ENCODE results near the gene TMEM30A.

TMEM30A gene

DNA sequence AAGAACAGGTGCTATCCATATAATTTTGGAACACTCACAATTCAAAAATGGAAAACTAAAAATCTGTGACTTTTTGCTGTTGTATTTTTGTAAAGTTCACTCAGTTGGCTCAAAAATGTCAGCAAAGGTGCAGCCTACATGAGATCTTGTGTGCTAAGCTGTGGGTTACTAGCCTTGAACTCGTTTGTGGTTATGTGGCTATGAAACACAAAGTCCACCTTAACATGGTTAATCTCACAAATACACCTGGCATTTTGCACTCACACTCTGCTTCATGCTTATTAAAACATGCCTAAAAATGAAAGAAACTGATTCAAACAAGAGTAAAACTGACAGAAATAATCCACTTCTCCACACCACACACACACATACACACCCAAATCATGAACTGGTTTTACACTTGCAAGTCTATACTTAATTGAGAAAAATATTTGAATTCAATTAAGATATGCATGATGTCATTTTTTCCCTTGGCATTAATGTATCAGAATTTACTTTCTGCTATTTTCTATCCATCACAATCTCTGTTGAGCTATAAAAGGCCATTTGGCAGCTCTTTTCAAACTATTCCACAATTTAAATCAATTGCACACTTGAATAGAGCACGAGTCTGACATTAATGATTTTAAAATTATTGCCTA is 22.9 kb upstream of the TMEM30A start:
- Histone ChIP-seq H3K18ac (ENCODE audit: low read length) (no peak overlapping the region), H2BK15ac (replicated peaks; ENCODE audit: low read depth) (no peak overlapping the region), H2AK5ac (ENCODE audit: low read length) (no peak overlapping the region), H2BK5ac (ENCODE audit: low read length) (no peak overlapping the region), H3K36me3 (ENCODE audit: control insufficient read depth, insufficient read depth, low read length) (no peaks in the 10 kb centered on the region), H3K27me3 (ENCODE audit: insufficient read depth, low read length, poor library complexity) (no peaks in the 10 kb centered on the region), H2BK120ac (ENCODE audit: low read depth, low read length) (no peak overlapping the region), H3K4me1 (ENCODE audit: control insufficient read depth, low read depth, low read length) (no peaks in the 10 kb centered on the region), H3K4ac (ENCODE audit: low read depth, low read length) (no peak overlapping the region), H3K79me2 (ENCODE audit: control insufficient read depth, insufficient read depth, low read length) (no peaks in the 10 kb centered on the region), H3K4me2 (ENCODE audit: low read length) (no peak overlapping the region), H3K4me3 (ENCODE audit: low read length) (no peak overlapping the region), H3K9ac (ENCODE audit: low read length) (no peak overlapping the region), H3K56ac (ENCODE audit: low read length) (no peak overlapping the region), H4K5ac (ENCODE audit: low read length) (no peak overlapping the region), H4K8ac (ENCODE audit: low read depth, low read length) (no peak overlapping the region), H3K23ac (ENCODE audit: low read length) (no peak overlapping the region), H3K27ac (ENCODE audit: low read depth, low read length) (no peak overlapping the region), H3K79me1 (ENCODE audit: low read length) (no peaks in the 10 kb centered on the region)
- no peak for DNase-seq
- no CpG with 5 or more reads among the region's 2 CpGs for WGBS (ENCODE audit: extremely low coverage, insufficient coverage, low lambda C conversion rate)

- no peak overlapping the region for H4K5ac ChIP-seq (ENCODE audit: low read length)
- no peaks in the 10 kb centered on the region for H3K79me1 ChIP-seq (ENCODE audit: low read length)
- H4K8ac ChIP-seq (ENCODE audit: low read depth, low read length): no peak overlapping the region
- no peak overlapping the region for H3K4ac ChIP-seq (ENCODE audit: low read depth, low read length)
- no peak overlapping the region for H3K9ac ChIP-seq (ENCODE audit: low read length)
- no peak overlapping the region for H2AK5ac ChIP-seq (ENCODE audit: low read length)
- H3K79me2 ChIP-seq (ENCODE audit: control insufficient read depth, insufficient read depth, low read length): no peaks in the 10 kb centered on the region
- no CpG with 5 or more reads among the region's 3 CpGs for WGBS (ENCODE audit: extremely low coverage, insufficient coverage, low lambda C conversion rate)
- no peak overlapping the region for H3K27ac ChIP-seq (ENCODE audit: low read depth, low read length)
- no peak overlapping the region for H3K18ac ChIP-seq (ENCODE audit: low read length)
- no peaks in the 10 kb centered on the region for H3K4me1 ChIP-seq (ENCODE audit: control insufficient read depth, low read depth, low read length)
- no peak overlapping the region for H2BK5ac ChIP-seq (ENCODE audit: low read length)
- H3K23ac ChIP-seq (ENCODE audit: low read length): no peak overlapping the region
- no peak overlapping the region for H2BK15ac ChIP-seq (replicated peaks; ENCODE audit: low read depth)
- no peaks in the 10 kb centered on the region for H3K27me3 ChIP-seq (ENCODE audit: insufficient read depth, low read length, poor library complexity)
- H3K36me3 ChIP-seq (ENCODE audit: control insufficient read depth, insufficient read depth, low read length): no peaks in the 10 kb centered on the region
- no peak overlapping the region for H3K4me2 ChIP-seq (ENCODE audit: low read length)
- no peak overlapping the region for H3K56ac ChIP-seq (ENCODE audit: low read length)
- no peak for DNase-seq
- H2BK120ac ChIP-seq (ENCODE audit: low read depth, low read length): no peak overlapping the region
- H3K4me3 ChIP-seq (ENCODE audit: low read length): no peak overlapping the region
Observed at GRCh38 chr6:75306064-75306463, 21.5 kb upstream of the TMEM30A start.

DNA sequence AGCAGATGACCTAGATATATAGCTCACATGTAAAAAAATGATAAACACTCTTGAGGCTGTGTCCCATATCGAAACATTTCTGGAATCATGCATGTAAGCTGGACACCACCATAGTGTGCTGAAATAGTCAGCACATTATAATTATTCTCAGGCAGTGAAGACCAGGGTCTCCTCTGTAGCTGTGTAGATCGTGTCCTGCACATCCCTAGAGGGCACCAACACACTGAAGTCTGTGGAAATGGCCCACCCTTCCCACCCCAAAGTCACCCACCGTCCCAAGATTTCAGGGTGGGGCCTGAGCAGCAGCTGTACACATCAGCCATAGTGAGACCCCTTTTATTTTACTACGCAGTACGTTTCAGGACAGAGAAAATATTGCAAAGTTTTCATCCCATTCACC is 21.0 kb upstream of the TMEM30A start:
- Histone ChIP-seq H3K79me1 (ENCODE audit: low read length) (no peaks in the 10 kb centered on the region), H3K56ac (ENCODE audit: low read length) (no peak overlapping the region), H3K4ac (ENCODE audit: low read depth, low read length) (no peak overlapping the region), H3K23ac (ENCODE audit: low read length) (no peak overlapping the region), H3K27ac (ENCODE audit: low read depth, low read length) (no peak overlapping the region), H2BK120ac (ENCODE audit: low read depth, low read length) (no peak overlapping the region), H3K18ac (ENCODE audit: low read length) (no peak overlapping the region), H2BK5ac (ENCODE audit: low read length) (no peak overlapping the region), H3K36me3 (ENCODE audit: control insufficient read depth, insufficient read depth, low read length) (no peaks in the 10 kb centered on the region), H3K9ac (ENCODE audit: low read length) (no peak overlapping the region), H3K4me3 (ENCODE audit: low read length) (no peak overlapping the region), H3K4me2 (ENCODE audit: low read length) (no peak overlapping the region), H3K79me2 (ENCODE audit: control insufficient read depth, insufficient read depth, low read length) (no peaks in the 10 kb centered on the region), H2AK5ac (ENCODE audit: low read length) (no peak overlapping the region), H4K8ac (ENCODE audit: low read depth, low read length) (no peak overlapping the region), H3K4me1 (ENCODE audit: control insufficient read depth, low read depth, low read length) (no peaks in the 10 kb centered on the region), H3K27me3 (ENCODE audit: insufficient read depth, low read length, poor library complexity) (no peaks in the 10 kb centered on the region), H2BK15ac (replicated peaks; ENCODE audit: low read depth) (no peak overlapping the region), H4K5ac (ENCODE audit: low read length) (no peak overlapping the region)
- DNase-seq: no peak
- WGBS (ENCODE audit: extremely low coverage, insufficient coverage, low lambda C conversion rate): no CpG with 5 or more reads among the region's 5 CpGs

DNA sequence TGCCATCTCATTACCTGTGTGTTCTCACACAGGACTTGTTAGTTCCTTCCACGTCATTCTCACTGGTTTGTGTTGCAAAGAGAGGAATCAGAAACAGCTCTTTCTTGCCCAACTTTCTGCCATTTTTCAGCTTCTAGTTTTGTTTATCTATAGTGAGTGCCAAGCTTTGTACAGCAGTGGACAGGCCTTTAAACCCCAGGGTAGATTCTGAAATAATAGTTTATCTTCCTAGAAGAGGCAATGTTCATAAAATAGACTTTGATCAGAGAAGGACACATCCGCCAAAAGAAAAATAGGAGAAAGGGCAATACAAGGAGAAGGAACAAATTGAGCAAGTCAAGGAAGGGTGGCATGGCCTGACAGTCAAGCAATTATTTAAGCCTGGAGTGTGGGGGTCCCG is 17.7 kb upstream of the TMEM30A start:
- no peak for DNase-seq
- H2AK5ac ChIP-seq (ENCODE audit: low read length): no peak overlapping the region
- no peak overlapping the region for H3K27ac ChIP-seq (ENCODE audit: low read depth, low read length)
- no peak overlapping the region for H3K9ac ChIP-seq (ENCODE audit: low read length)
- H4K8ac ChIP-seq (ENCODE audit: low read depth, low read length): no peak overlapping the region
- no peak overlapping the region for H3K56ac ChIP-seq (ENCODE audit: low read length)
- H3K4me2 ChIP-seq (ENCODE audit: low read length): no peak overlapping the region
- H3K4ac ChIP-seq (ENCODE audit: low read depth, low read length): no peak overlapping the region
- no peak overlapping the region for H3K18ac ChIP-seq (ENCODE audit: low read length)
- H3K27me3 ChIP-seq (ENCODE audit: insufficient read depth, low read length, poor library complexity): no peaks in the 10 kb centered on the region
- H3K4me3 ChIP-seq (ENCODE audit: low read length): no peak overlapping the region
- H2BK15ac ChIP-seq (replicated peaks; ENCODE audit: low read depth): no peak overlapping the region
- H3K79me2 ChIP-seq (ENCODE audit: control insufficient read depth, insufficient read depth, low read length): no peaks in the 10 kb centered on the region
- no peak overlapping the region for H2BK5ac ChIP-seq (ENCODE audit: low read length)
- H2BK120ac ChIP-seq (ENCODE audit: low read depth, low read length): no peak overlapping the region
- H3K36me3 ChIP-seq (ENCODE audit: control insufficient read depth, insufficient read depth, low read length): no peaks in the 10 kb centered on the region
- H3K23ac ChIP-seq (ENCODE audit: low read length): no peak overlapping the region
- no peak overlapping the region for H4K5ac ChIP-seq (ENCODE audit: low read length)
- H3K79me1 ChIP-seq (ENCODE audit: low read length): no peaks in the 10 kb centered on the region
- WGBS (ENCODE audit: extremely low coverage, insufficient coverage, low lambda C conversion rate): no CpG with 5 or more reads among the region's 3 CpGs
- peaks cover 2% of the 10 kb centered on the region for H3K4me1 ChIP-seq (ENCODE audit: control insufficient read depth, low read depth, low read length)

DNA sequence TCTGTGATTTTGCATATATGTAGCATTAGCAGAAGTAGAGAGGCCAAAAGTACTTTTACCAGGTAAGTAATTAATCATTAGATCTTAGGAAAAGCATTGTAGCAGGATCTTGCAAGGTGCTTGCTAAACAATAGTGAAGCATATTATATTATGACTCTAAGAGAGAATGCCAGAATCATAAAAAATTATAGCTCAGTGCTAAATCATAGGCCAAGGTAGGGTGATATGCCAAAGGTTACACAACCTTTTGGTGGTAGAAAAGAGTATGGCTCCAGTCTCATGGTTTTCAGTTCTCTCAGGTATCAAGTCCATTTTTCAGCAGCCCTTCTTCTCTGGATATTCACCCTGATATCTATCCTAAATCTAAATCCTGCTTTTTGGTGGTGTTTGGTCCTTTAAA is 16.9 kb upstream of the TMEM30A start:
- H2BK120ac ChIP-seq (ENCODE audit: low read depth, low read length): no peak overlapping the region
- no peak overlapping the region for H2BK5ac ChIP-seq (ENCODE audit: low read length)
- H3K79me2 ChIP-seq (ENCODE audit: control insufficient read depth, insufficient read depth, low read length): no peaks in the 10 kb centered on the region

DNA sequence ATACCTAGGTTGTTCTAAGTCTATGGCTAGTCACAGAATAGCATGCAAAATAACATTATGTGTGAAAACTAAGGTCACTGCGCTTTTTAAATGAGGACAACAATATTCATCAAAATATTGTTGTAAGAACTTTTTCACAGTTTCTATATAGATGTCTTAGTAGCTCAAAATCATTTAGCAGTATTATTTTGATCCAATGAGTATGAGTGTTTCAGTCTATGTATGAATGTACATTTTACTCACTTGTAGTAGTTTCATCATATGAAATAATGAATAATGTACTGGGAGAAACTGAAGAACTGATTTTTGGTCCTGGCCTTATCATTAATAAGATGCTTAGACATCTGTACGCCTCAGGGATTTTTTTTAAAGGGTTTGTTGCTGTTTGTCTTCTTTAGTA is 16.5 kb upstream of the TMEM30A start:
- no peak overlapping the region for H2BK120ac ChIP-seq (ENCODE audit: low read depth, low read length)
- H3K36me3 ChIP-seq (ENCODE audit: control insufficient read depth, insufficient read depth, low read length): no peaks in the 10 kb centered on the region
- no CpG with 5 or more reads among the region's 2 CpGs for WGBS (ENCODE audit: extremely low coverage, insufficient coverage, low lambda C conversion rate)

More for the DNA sequence above, 16.9 kb upstream of the TMEM30A start:
- Histone ChIP-seq H3K4ac (ENCODE audit: low read depth, low read length) (no peak overlapping the region), H3K79me1 (ENCODE audit: low read length) (no peaks in the 10 kb centered on the region), H2AK5ac (ENCODE audit: low read length) (no peak overlapping the region), H4K8ac (ENCODE audit: low read depth, low read length) (no peak overlapping the region), H3K4me3 (ENCODE audit: low read length) (no peak overlapping the region), H3K56ac (ENCODE audit: low read length) (no peak overlapping the region), H2BK15ac (replicated peaks; ENCODE audit: low read depth) (no peak overlapping the region), H3K23ac (ENCODE audit: low read length) (no peak overlapping the region), H3K4me1 (ENCODE audit: control insufficient read depth, low read depth, low read length) (peaks cover 2% of the 10 kb centered on the region), H3K27me3 (ENCODE audit: insufficient read depth, low read length, poor library complexity) (no peaks in the 10 kb centered on the region), H3K18ac (ENCODE audit: low read length) (no peak overlapping the region), H3K27ac (ENCODE audit: low read depth, low read length) (no peak overlapping the region), H4K5ac (ENCODE audit: low read length) (no peak overlapping the region), H3K36me3 (ENCODE audit: control insufficient read depth, insufficient read depth, low read length) (no peaks in the 10 kb centered on the region), H3K9ac (ENCODE audit: low read length) (no peak overlapping the region), H3K4me2 (ENCODE audit: low read length) (no peak overlapping the region)
- DNase-seq: no peak

More for the DNA sequence above, 16.5 kb upstream of the TMEM30A start:
- Histone ChIP-seq H3K27me3 (ENCODE audit: insufficient read depth, low read length, poor library complexity) (no peaks in the 10 kb centered on the region), H4K8ac (ENCODE audit: low read depth, low read length) (no peak overlapping the region), H3K56ac (ENCODE audit: low read length) (no peak overlapping the region), H3K9ac (ENCODE audit: low read length) (no peak overlapping the region), H4K5ac (ENCODE audit: low read length) (no peak overlapping the region), H2AK5ac (ENCODE audit: low read length) (no peak overlapping the region), H3K4me3 (ENCODE audit: low read length) (no peak overlapping the region), H3K4ac (ENCODE audit: low read depth, low read length) (no peak overlapping the region), H3K79me1 (ENCODE audit: low read length) (no peaks in the 10 kb centered on the region), H2BK15ac (replicated peaks; ENCODE audit: low read depth) (no peak overlapping the region), H3K18ac (ENCODE audit: low read length) (no peak overlapping the region), H3K79me2 (ENCODE audit: control insufficient read depth, insufficient read depth, low read length) (no peaks in the 10 kb centered on the region), H3K27ac (ENCODE audit: low read depth, low read length) (no peak overlapping the region), H2BK5ac (ENCODE audit: low read length) (no peak overlapping the region), H3K4me2 (ENCODE audit: low read length) (no peak overlapping the region), H3K23ac (ENCODE audit: low read length) (no peak overlapping the region), H3K4me1 (ENCODE audit: control insufficient read depth, low read depth, low read length) (peaks cover 2% of the 10 kb centered on the region)
- no peak for DNase-seq
